ENCODE results near the gene TEX30. TPM values are rescaled to one million over a fixed set of nuclear protein-coding genes. Genes with fewer than 3 reads are reported as not detected.

The TEX30 gene
- total RNA-seq, result 10 to 100 TPM; 21.9 to 25.9 TPM

GRCh38 chr13:102773441-102774213 lies at the start of gene TEX30:
Gene TEX30 (minus strand): TSS chr13:102773786. CDS start chr13:102770026, 3,760 bp downstream.

GRCh38 chr13:102798581-102799425 lies 25.2 kb upstream of the TEX30 start, which contains the start of the genes BIVM and POGLUT2:
Gene BIVM (plus strand): TSS chr13:102799119. CDS start chr13:102807268, 8,149 bp downstream.
Gene POGLUT2 (minus strand): TSS chr13:102798976. CDS start chr13:102798670, 306 bp downstream.

Other genes with a start within 250 kb of the TEX30 start
- 100 to 1,000 TPM; 101 to 105 TPM for gene TPP2, start 176.8 kb downstream of the TEX30 start, total RNA-seq
- not detected for gene METTL21C, start 78.7 kb downstream of the TEX30 start, total RNA-seq
- 1 to 10 TPM; 5.9 to 6.7 TPM for gene POGLUT2, start 25.2 kb upstream of the TEX30 start, total RNA-seq
- gene BIVM, start 25.3 kb upstream of the TEX30 start, total RNA-seq, result 10 to 100 TPM; 22.5 to 23.0 TPM
- gene ERCC5, start 72.2 kb upstream of the TEX30 start, total RNA-seq, result 10 to 100 TPM; 71.5 to 80.4 TPM

Data from activated naive CD4-positive, alpha-beta T cell treated with anti-CD3 and anti-CD28 coated beads, Interleukin-2, amount 10 ng/mL, durations not matched to agents 5 hours and 36 hours (primary cell).